GM23248 (cell line): ENCODE measurements around the gene VGLL3.

Experiments used
- EZH2 ChIP-seq: fragments of 200-600 bp; sonication (generic); IDR thresholded peaks from 2 replicates; pipeline ENCODE4 v1.6.1; 2018; ENCODE audit warnings: antibody characterized with exemption, mild to moderate bottlenecking; ENCODE audit not compliant: insufficient read depth, poor library complexity, severe bottlenecking
- EZH2phosphoT487 ChIP-seq: fragments of 200-600 bp; sonication (generic); IDR thresholded peaks from 2 replicates; pipeline ENCODE4 v1.6.1; 2018; ENCODE audit warnings: antibody characterized with exemption, moderate library complexity, mild to moderate bottlenecking, low read depth; ENCODE audit not compliant: insufficient read depth

DNA sequence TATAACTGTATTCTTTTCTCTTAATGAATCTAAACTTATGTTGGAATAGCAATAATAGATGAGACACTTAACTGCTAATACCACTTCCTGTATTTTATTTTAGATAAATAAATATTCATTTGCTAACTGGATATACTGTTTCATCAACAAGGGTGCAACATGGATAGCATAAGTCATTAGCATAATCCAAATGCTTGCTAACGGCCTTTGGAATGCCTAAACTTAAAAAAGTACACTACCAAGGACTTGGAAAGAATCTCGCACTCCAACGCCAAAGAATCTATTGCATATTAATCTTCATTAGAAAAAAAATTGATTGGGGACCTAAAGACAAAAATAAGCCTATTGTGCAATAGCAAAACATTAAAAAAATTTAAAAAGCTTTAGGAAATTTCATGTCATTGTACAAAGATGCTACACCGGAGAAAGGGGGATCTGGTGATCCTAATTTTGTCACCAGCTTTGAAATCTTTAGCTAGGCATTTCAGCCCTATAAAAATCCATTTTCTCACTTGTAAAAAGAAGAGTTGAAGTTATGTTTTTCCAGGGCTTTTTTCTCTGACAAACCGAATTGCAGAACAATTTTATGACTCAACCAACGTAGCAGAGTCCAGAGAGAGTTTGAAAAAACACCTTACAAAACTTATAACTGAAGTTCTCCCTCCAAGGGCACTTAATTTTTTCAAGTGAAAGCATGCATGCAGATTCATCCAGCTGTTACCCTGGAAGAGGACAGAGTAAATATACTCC lies 4.1 kb downstream of the VGLL3 start:
- TF ChIP-seq EZH2phosphoT487 (no peak), EZH2 (no peak)
